Measurements from ENCODE around the gene ELAC2.

ELAC2 gene

DNA sequence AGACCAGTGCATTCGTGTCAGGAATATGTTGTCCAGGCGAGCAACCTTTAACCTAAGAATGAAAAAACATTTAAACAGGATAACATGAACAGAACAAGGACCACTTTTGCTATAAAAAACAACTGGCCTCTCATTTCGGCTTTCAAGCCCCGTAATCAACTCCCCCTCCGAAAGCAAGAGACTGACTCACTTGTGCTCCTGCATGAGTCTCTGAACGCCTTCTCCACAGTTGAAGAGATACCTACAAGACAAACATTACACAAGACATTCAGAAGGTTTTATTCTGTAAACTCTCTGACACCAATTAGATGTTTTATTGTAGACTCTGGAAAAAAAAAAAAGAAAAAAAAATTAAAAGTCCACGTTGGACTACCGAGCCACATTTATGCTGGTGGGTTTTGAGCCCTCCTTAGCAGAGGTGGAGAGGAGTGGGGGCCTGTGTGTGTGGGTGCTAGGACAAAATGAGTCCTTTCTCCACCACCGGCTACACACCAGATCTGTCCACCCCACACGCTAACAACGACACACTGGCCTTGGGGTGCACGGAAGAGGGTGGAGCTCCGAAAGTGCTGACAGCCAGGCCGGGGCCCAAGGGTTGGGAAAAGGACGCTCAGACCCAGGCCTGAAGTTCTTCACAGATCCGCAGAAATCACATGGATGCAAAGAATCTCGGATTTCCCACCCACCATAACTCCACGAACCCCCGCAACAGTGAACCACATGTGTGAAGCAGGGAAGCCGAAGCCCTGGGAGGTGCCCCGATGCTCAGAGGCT is 759 bp downstream of the ELAC2 start:
- no peak for DNase-seq

- no peak for DNase-seq
Measured at GRCh38 chr17:13014801-13015200, 3.0 kb downstream of the ELAC2 start.

GRCh38 chr17:13010959-13011358 is 6.9 kb downstream of the ELAC2 start:
- no peak for DNase-seq

DNA sequence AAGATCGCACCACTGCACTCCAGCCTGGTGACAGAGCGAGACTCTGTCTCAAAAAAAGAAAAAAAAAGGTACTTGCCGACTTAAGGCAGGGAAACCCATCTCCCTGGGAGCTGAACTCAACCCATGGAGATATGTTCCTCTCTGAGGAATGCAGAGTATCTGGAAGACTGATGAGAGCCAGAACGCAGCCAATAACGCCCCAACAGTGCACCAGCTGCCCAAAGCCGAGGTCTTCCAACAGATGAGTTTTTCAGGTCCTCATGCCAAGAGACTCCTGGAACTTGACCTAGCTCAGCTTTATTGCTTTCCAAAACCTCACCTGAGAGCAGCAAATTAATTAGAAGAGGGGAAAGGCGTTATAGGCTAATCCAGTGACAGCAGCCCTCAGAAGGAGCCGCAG is 9.4 kb downstream of the ELAC2 start:
- no peak for DNase-seq

DNA sequence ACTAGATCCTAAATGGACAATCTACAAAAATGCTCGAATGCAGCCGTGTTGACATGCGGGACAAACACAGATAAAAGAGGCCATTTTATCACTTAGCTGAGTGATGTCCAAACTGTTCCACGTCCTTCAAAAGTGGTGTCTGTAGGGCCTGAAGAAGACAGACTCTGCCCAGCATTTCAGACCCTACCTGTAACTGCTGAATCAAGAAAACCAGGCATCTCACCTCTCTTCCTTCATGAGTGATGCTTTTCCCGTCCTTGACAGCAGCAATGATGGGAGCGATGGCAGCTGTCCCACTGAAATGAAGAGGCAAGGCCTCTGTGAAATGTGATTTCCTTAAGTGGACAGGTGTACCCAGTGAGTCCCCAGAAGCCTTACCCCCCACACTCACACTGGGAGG is 12.3 kb downstream of the ELAC2 start:
- DNase-seq = no peak

DNA sequence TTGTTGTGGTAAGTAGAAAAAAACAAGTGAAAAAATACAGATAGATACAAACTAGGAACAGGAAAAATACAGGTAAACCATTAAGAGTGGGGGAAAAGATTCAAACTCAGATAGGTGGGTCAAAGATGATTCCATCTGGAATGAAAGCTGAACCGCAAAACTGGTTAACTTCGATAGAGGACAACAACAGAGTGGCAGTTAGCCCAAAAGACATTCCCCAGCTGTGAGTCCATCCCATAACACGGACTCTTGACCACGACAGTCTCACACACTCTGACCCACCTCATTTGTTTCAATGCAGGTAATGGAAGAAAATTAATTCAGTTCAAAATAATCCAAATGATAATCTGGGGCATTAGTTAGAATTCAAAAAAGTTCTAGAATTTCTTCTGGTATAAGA is 13.5 kb downstream of the ELAC2 start:
- DNase-seq = no peak

DNA sequence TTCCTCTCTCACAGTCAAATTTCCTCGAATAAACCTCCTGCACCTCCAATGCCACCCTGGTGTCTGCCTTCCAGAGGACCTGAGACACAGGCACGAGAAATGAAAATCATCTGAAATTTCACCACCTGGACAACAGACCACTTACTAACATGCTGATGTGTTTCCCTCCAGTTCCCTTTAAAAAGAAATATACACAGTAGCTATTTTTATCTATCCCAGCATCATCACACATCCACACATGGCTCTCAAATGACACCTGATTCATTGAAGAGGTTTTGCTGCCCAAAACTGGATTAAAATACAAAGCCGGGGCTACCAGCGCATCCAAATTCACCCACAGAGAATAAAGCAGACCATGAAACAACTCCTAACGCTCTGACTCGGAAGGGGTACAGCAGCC is 13.9 kb downstream of the ELAC2 start:
- no peak for DNase-seq

GRCh38 chr17:13003454-13003851 is 14.4 kb downstream of the ELAC2 start:
- DNase-seq = no peak

DNA sequence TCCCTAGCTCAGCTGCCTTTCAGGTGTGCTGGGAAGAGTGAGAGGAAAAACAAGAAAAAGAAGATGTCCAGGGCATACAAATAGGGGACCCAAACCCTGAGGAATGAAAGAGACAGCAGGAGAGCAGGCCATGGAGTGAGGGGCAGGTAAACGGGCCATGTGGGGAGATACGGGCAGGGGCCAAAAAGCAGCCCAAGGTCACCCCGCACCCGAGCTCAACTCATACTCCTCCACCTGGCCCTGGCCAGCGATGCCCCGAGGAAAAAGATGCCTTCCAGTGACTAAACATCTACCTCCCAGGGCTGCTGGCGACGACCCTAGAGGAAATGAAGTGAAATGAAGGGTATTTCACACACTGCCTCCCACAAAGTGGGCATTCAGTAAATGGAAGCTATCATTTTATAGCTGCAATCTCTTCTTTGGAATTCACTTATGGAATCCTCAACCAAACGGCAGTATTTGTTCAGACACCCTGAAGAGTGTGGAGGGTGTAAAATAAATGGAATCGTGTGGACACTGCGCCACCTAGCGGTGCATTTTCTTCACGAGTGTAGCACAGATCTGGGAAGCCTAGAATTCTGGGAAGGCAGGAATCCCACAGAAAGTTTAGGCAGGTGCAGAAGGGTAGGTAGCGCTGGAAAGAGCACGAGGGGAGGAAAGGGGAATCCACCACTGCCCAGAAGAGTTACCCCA is 14.9 kb downstream of the ELAC2 start:
- DNase-seq = peak; percentile 63

DNA sequence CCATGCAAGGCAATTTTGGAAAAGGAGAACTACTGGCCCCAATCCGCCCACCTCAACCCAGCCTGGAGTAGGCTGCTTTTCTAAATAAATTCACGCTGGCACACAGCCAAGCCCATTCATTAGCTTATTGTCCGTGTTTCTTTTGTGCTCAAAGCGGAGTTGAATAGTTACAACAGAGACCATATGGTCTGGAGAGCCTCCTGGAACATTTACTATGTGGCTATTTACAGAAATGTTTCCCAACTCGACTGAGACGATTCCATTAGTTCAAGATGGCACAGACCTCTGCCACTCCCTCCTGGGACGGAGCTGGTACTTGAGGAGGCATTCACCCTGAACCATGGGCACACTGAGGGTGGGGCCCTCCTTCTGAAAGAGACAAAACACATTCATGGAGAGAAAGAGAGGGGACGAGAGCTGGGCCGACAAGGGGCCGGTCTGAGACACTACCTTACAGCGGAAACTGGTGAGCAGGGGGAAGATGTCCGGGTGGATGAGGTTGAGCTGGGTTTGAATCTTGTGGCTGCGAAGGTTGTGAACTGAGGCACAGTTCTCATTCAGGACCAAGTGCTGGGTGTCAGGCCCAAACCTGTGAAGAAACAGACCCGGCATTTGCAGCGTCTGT is 15.7 kb downstream of the ELAC2 start:
- DNase-seq = no peak

GRCh38 chr17:13000561-13000960 is 17.3 kb downstream of the ELAC2 start:
- no peak for DNase-seq

DNA sequence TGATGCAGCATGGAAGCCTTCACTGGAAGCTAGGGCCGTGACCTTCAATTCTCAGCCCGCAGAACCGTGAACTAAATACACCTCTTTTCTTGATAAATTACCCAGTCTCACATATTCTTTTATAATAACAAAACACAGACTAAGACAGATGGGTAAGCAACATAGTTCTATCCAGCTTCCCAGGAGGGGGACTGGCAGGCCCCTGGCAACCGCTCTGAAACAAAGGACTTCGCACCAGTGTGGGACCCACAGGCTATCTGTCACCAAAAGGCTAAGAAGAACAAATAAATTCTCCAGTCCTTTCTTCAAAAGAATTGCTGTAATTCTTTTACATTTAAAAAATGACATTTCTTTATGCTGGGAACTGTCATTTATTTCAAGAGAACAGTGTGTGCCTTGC is 19.0 kb downstream of the ELAC2 start:
- no peak for DNase-seq

DNA sequence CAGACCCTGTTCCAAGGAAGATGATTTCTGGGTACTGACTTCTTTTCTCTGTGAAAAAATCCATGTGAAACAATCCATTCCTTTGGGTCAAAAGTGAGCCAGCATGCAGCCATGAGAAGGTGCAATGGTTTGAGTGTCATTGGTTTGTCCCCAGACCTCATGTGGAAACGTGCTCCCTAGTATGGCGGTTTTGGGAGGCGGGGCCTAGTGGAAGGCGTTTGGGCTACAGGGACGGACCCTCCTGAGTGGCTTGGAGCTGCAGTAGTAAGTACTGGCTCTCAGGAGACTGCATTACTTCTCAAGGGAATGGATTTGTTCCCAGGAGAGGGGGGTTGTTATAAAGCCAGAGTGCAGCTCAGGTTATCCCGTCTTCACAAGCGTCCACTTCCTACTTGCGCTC is 19.4 kb downstream of the ELAC2 start:
- no peak for DNase-seq

DNA sequence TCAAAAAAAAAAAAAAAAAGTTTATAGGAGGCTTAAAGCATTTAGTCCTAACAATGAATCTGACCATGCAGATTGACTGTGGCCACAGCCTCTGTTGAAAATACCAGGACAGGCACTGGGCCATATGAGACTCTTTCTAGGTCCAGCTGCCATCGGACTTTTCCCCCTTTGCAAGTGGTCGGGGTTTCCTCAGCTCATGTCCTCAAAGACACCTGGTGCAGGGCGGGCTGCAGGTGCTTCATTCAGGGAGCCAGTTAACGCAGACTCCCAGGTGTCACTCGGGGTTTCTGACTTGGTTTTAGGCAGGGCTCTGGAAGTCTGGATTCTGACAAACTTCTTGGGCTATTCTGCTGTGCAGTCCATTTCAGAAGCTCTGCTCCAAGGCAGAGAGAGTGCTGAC is 20.9 kb downstream of the ELAC2 start:
- no peak for DNase-seq

DNA sequence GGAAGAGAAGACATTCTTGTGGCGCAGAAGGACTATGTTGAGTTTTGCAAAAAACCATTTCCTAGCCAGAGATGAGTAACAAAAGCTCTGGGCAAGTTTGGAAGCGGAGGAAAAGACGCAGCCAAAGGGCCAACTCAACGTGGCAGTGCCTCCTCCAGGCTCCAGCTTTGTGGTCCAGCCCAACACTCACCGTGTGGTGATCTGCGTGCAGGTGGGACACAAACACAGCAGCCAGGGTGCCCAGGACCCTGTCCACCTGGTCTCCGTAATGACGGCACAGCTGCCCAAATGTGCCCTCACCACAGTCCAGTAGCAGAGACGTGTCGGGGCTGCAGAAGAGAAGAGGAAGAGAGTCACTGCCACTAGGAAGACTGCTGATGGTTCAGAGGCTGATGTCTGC is 21.5 kb downstream of the ELAC2 start:
- DNase-seq = no peak

- no peak for DNase-seq
Measured at GRCh38 chr17:12995896-12996295, 21.9 kb downstream of the ELAC2 start.

- no peak for DNase-seq
Measured at GRCh38 chr17:12995106-12995895, 22.5 kb downstream of the ELAC2 start.

- DNase-seq = no peak
Measured at GRCh38 chr17:12994341-12995074, 23.3 kb downstream of the ELAC2 start.

DNA sequence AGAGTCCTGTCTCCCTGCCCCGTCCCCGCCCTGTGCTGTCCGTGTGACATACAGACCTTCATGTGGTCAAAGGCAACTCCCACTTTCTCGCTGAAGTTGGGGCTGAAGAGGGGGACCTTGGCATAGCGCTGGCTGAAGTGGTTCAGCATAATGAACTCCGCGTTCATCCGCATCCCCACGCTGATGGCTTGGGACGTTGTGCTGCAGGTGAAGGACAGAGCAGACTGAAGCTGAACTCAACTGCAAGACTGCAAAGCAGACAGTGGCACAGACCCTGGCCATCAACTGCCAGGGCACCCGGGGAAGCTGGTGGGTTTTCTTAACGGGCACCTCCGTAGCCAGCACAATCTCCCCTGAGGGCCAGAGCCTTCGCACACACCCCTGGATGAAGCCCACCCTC is 24.2 kb downstream of the ELAC2 start:
- DNase-seq = no peak

DNA sequence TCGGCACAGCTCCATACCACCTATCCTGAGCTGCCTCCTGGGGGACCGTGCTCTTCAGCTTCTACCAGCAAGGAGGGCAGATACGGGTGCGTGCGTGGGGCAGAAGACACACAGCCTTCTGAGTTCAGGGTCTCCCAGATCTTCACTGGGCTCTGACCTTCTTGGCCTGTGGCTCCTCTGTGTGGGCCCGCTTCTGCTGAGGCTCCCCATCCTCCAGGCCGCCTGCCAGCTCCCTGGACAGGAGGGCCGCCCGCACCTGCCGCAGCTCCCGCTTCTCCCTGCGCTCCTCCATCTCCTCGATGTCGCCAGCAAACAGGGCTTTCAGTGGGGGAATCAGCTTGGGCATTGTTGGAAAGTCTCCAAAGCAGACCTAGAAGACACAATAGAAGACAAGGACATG is 25.2 kb downstream of the ELAC2 start:
- DNase-seq = no peak

DNA sequence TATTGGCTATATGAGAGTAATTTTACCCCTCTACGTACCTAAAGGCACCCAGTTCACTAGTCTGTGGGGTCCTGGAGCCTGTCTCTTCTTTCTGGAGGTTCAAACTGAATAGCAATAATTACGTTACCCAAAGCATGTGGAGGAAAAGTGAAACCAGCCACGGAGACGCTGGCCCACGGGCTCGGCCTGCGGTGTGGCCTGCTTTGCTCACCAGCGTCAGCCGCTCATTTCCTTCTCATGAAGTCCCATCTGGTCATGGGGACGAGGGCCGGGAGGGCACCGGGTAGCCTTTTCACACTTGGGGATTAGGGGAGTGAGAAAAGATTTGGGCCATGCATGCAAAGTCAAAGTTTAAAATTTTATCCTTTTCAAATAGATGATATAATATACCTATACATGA is 26.9 kb downstream of the ELAC2 start:
- DNase-seq = no peak

DNA sequence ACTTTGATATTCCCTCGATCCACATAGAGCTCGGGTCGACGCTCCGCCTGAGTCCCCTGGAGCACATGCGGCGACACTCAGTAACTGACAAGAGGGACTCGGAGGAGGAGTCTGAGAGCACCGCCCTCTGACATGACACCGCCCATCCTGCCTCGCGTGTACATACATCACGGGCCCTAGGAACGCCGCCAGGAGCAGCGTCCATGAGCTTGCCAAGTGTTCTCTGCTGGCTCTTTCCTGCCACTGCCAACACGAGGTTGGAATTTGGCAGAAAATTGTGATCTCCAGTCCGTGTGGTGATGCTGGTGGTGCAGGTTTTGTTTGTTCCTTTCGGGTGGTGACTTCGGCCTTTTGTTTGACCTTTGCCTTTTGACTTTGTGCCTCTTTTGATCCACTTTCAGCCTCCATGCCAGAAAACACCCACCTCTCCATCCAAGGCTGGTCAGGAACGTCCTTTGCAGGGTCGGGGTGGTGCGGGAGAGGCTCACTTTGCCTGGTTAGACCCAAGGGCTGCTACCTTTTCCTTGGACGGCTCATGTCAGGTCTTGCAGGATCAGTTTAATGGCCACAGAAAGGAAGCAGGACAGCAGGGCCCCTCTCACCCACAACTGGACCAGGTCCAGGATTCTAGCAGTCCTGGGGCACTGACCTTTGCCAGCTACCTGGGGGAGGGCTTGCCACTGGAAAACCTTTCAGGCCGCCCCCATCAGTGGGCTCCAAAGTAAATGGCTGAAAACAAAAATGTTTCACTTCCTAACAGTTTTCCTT is 27.6 kb downstream of the ELAC2 start:
- no peak for DNase-seq

Data from activated CD4-positive, alpha-beta T cell treated with anti-CD3 and anti-CD28 coated beads for 48 hours (primary cell).